Lower leg skin (tissue), 4 donors: ENCODE results near the gene A2M. TPM values are rescaled to one million over a fixed set of nuclear protein-coding genes. Genes with fewer than 3 reads are reported as not detected.
A peak's percentile ranks its signal among the peaks of the same experiment; 100 is the strongest.

Experiments used
- DNase-seq, 2 donors: peaks; one replicate each; pipeline ENCODE4 v3.0.0-alpha.2; 2019; ENCODE audit warnings: low spot score in 2 of 2
- H3K4me3 ChIP-seq: fragments of 200-600 bp; sonication (generic); 2 replicates; pipeline ENCODE4 v1.5.1; 2017; ENCODE audit warnings: mild to moderate bottlenecking, low read depth; ENCODE audit not compliant: poor library complexity, severe bottlenecking
- CTCF ChIP-seq, 3 donors: fragments of 450-650 bp; IDR thresholded peaks; one replicate each; pipeline ENCODE4 v1.5.1; 2016; ENCODE audit warnings: antibody characterized with exemption in 3 of 3, mild to moderate bottlenecking in 3 of 3, moderate library complexity in 2 of 3
- POLR2A ChIP-seq, 2 donors: fragments of 450-650 bp; IDR thresholded peaks; one replicate each; pipeline ENCODE4 v1.6.1; 2016 to 2017; ENCODE audit warnings: antibody characterized with exemption in 2 of 2, mild to moderate bottlenecking in 1 of 2, moderate library complexity in 1 of 2
- WGBS, 2 donors: methylation state at CpG; one replicate each; pipeline ENCODE4 v1.1.5; 2018; 5-methylcytosine and 5-hydroxymethylcytosine counted together
- intact Hi-C: fragments of 100-400 bp; cut with DNase I; formaldehyde crosslinking; loops from one replicate; pipeline ENCODE4 v1.15.0; 2023; ENCODE audit warnings: low total_unique reads
- total RNA-seq, 4 donors: library from RNA; depleted of rRNA; stranded (reverse); fragments of >200 nt; gene quantifications; one replicate each; pipeline ENCODE4 v1.1.0, GENCODE V29; 2016

Gene A2M
- total RNA-seq, 4 donors from 2014 or later: 32.9 to 123 (median 49.6) TPM

GRCh38 chr12:9066755-9067423, 48.8 kb downstream of the A2M start:
- H3K4me3 ChIP-seq: no peak overlapping the region
- TF ChIP-seq CTCF (IDR thresholded peaks at IDR 0.05) (no peak), POLR2A (IDR thresholded peaks at IDR 0.05) (no peak)
- intact Hi-C loops: no loop called here
- DNase-seq: no peak
- WGBS, 2 donors: 47 to 52% methylated on average over 3 of the region's 3 CpGs

- WGBS, 2 donors: 84 to 92% methylated on average over 7 to 9 of the region's 9 CpGs
- intact Hi-C loops: no loop called here
- no peak for TF ChIP-seq CTCF (IDR thresholded peaks at IDR 0.05)
- no peak for TF ChIP-seq POLR2A (IDR thresholded peaks at IDR 0.05)
- no peak overlapping the region for H3K4me3 ChIP-seq
- peak in 1 of 2 donors; percentile 86 for DNase-seq
Observed at GRCh38 chr12:9066183-9066623, 49.5 kb downstream of the A2M start.

- intact Hi-C loops: no loop called here
- DNase-seq: no peak
- no peak overlapping the region for H3K4me3 ChIP-seq
- no peak for TF ChIP-seq CTCF (IDR thresholded peaks at IDR 0.05)
- 100% methylated on average over 1 of the region's 1 CpG for whole genome bisulfite sequencing, 2 donors
Observed at GRCh38 chr12:9065607-9065856, 50.2 kb downstream of the A2M start.

- peak in 1 of 2 donors; percentile 56 for TF ChIP-seq POLR2A (IDR thresholded peaks at IDR 0.05)
- no peak for TF ChIP-seq CTCF (IDR thresholded peaks at IDR 0.05)
Observed at GRCh38 chr12:9064815-9065606, 50.7 kb downstream of the A2M start.

GRCh38 chr12:9064201-9064814, 51.4 kb downstream of the A2M start:
- peak overlapping the region; percentile 92 for H3K4me3 ChIP-seq
- TF ChIP-seq POLR2A (IDR thresholded peaks at IDR 0.05) (no peak), CTCF (IDR thresholded peaks at IDR 0.05) (no peak)
- WGBS, 2 donors: 0 to 6% methylated on average over 9 to 42 of the region's 51 CpGs
- peak; percentile 45 to 92 for DNase-seq
- intact Hi-C loops: no loop called here

More at GRCh38 chr12:9064815-9065606, 50.7 kb downstream of the A2M start:
- intact Hi-C loops: no loop called here
- H3K4me3 ChIP-seq: peak overlapping the region; percentile 92
- WGBS, 2 donors: 37% methylated on average over 16 to 22 of the region's 45 CpGs
- DNase-seq: peak in 1 of 2 donors; percentile 75
